GM18505 (cell line): ENCODE results near the gene PDZRN3.
"Not testable (repeated sequence)": the region's sequence is repeated elsewhere in the genome, so short reads cannot be mapped to it uniquely, and the experiment has no call there.

Source experiments
- ATAC-seq: cut with Tn5 transposase; IDR thresholded peaks from one replicate; pipeline ENCODE4 v1.9.1; 2021; ENCODE audit not compliant: unreplicated experiment
- POLR2A ChIP-seq: IDR thresholded peaks from 4 replicates; pipeline ENCODE4 v1.6.1; 2011; ENCODE audit warnings: borderline replicate concordance; ENCODE audit not compliant: insufficient read depth, insufficient read length; ENCODE audit errors: extremely low read depth

Gene PDZRN3

DNA sequence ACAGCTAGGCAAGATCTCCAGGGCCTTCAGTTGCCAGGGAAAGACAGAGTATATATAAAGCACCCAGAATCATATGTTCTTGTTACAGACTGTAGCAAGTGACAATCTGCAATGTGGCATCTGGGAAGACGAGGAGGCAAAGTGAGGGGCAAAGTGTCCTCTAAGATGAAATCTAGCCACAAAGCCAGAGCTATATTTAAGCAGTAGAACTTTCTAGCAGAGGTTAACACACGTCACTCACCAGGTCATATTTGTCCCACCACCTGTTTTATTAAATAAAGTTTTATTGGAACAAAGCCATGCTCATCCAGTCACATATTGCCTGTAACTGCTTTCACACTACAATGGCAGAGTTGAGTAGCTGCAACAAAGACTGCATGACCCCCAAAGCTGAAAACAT, 51.5 kb downstream of the PDZRN3 start:
- no peak for TF ChIP-seq POLR2A
- ATAC-seq: no peak

DNA sequence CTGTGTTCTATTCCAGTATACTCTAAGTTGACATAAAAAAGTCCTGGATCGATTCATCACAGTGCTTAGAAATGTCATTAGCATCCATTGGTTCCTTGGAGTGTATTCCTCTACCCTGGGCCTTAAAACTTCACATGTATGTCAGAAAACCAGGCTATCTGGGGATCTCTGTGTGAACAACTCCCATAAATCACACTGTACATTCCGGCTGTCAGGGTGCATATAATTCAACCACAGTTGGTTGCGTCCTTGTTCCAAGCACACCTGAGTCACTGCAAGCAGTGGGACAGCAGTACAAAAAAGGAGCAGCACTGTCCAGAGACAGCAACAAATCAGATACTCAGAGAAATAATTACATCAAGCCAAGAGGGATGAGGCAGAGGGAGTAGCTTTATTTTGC, 52.4 kb downstream of the PDZRN3 start:
- no peak for ATAC-seq
- TF ChIP-seq POLR2A: no peak

DNA sequence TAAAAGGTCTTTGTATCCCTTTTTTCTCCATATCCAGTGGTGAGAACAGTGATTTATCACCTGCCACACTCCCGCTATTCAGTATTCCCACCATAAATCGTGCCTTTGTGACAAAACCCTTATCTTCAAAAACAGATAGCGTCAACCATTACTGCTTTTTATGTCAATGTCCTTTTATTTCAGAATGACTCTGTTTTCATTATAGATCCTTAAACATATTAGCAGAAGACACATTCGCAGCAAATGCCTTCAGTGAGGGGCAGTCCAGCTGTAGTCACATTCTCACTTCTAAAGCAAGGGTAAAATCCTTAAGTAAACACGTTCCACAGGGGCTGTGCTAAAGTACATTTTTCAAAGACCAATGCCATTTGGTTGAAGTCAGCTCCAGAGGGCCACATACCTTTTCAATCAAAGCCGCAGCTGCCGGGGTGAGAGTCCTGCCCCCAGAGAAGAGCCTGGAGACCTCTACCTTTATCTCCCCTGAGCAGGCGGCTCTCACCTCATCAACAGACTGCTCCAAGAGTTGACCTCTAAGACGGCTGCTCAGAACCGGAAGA, 53.4 kb downstream of the PDZRN3 start:
- ATAC-seq: no peak

DNA sequence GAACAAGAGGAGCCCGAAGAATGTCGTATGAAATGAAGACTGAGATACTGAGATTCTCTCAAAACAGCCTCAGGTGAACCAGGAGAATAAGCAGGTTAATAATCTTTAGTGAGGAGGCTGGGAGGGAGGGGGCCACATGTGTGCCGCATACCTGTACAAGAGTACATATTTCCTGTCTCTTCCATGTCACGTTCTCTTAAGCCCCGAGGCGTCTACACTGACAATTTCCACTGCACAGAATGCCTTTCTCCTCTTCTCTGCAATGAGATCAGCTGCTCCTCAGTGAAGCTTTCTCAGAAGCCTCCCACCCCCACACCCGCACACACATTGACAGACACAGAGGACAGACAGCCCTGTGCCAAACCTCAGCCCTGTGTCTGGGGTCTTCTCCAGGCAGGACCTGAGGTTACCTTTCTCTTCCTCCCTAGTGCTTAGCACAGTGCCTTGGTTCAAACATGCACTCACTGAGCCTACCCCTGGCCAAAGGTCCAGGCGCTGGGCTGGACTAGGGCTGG, 55.4 kb downstream of the PDZRN3 start:
- ATAC-seq: no peak
- no peak for TF ChIP-seq POLR2A

More for the DNA sequence above, 53.4 kb downstream of the PDZRN3 start:
- no peak for TF ChIP-seq POLR2A

DNA sequence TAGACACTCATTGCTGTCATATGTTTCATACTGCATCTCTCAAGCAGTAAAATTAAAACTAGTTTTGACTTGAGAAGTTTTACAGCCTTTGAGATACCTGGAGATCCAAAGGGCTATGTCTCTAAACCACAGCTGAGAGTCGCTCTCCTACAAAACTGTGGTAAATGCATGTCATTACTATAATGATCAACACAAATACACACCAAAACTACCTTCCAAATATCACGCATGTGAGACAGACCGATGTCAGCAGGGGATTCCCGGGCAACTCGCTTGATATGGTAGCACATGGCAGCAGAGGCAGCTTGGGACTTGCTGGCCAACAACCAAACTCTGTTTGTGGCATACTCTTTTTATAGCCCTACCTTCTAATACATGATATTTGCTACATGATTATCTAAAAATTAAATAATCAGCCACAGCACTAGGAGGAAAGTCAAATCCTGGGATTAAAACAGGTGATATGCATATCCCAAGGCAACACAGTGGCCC, 56.3 kb downstream of the PDZRN3 start:
- no peak for ATAC-seq
- no peak for TF ChIP-seq POLR2A

DNA sequence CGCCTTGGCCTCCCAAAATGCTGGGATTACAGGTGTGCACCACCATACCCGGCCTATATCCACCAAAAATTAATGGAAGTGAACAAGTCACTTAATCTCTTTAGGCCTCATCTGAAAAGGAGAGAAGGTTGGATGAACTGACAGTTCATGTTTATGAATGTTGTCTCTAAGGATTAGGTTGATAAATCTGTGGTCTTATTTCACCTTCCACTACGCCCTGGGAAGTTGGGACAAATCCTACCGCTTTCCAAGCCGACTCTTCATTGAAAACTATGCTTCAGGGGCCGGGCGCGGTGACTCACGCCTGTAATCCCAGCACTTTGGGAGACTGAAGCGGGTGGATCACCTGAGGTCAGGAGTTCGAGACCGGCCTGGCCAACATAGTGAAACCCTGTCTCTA, 59.4 kb downstream of the PDZRN3 start:
- not testable (repeated sequence) for ATAC-seq

DNA sequence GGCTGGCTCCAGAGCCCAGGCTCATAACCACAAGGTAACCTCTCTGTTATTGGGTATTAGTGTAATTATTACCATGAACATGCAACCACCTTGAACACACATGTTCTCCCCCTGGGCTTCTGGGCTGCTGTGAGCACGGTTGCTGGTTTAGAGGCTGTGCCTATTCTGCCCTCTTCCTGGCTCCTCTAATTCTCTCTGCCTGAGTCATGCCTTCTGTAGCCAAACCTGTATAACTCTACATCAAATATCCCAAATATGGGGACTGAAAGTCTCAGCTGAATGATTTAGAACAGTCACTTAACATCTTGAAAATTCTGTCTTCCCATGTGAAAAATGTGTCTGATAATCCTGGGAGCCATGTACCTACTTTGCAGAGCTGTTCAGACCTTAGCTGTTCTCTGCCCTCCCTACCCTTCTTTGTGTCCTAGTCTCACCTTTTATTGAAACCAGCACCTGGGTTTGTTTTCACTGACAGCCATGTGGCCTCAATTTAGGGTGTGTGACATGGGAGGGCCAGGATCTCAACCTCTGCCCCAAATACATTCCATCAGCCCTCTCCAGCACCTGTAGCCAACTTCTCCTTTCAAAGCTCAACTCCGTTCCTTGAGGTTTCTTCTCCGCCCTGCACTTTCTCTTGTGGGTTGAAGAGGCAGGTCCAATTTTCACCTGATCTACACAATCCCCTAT, 60.7 kb downstream of the PDZRN3 start:
- ATAC-seq: no peak
- no peak for TF ChIP-seq POLR2A

DNA sequence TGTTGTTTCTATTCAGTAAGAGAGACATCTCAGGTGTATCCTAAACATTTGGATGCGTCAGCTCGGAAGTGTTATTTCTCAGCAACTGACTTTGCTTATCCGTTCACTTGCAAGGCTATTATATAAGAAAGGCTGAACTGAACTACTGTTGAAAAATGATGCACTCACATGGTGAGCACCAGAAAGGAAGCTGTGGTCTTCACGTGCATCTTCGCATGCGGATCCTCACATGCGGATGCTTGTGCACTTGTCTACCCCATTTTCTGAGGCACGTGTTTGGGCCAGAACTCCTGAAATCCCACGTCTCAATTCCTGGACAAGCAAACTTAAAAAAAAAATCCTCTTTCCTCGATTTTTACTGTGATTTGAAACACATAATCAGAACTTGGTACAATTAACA, 63.2 kb downstream of the PDZRN3 start:
- TF ChIP-seq POLR2A: no peak
- no peak for ATAC-seq

DNA sequence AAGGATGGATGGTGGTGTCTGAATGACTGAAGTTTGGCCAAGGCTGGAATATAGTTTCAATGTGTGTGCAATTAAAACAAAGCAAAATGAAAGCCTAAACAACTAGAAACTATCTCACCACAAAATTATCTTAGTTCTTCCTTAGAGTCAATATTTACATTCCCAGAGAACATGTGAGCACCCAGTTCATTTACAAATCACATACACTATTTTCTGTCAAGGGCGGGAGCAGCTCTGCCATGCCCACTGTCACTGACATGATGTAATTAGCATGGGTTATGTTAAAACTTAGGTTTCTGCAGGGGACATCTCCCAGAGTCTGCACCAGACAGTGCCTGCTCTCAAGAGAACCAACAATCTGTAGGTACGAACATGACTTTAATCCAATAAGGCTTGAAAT, 65.0 kb downstream of the PDZRN3 start:
- no peak for ATAC-seq
- TF ChIP-seq POLR2A: no peak

DNA sequence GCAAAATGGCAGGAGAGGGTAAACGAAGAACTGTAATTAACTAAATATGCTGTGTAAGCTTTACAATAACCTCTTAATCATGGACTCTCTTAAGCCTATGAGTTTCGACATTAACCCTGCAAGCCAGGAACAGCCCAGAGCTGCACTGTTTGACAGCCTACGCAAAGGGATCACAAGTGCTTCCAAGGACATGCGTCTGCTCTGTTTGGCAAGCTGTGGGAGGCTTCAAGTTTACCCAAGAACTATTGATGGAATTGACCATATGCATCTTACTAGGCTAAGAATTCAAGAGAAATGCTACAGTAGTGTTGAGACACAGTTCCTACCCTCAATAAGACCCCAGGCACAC, 66.0 kb downstream of the PDZRN3 start:
- no peak for TF ChIP-seq POLR2A
- no peak for ATAC-seq

DNA sequence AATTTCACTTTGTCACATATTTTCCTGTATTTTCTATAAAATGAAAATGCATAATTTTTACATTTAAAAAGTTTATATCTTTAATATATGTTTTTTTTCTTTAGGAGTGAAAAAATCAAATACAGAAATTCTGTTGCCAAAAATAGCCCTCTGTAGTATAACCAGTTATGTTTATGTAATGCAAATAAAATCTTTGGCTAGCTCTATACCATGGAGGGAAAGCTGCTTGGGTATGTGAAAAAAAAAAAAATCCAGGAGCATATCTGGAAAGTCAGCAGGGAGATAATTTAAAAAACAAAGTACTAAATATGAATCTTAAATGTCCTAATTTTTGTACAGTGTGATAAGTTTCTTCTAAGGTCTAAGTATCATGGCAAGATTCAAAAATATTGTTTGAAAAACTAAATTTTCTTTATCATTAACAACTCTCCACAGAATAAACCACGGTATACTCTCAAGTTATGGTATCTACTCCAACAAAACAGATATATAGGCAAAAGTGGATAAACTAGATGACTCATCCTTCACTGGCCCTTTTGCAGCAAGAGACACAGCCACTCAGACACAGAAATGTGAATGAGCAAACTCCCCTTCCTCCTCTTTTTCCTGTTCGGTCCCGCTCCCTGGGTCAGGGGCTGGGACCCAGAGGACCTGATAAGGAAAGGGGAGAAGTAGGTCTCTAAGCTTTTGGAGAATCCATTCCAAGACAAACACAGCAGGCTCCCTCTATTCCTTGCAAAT, 66.6 kb downstream of the PDZRN3 start:
- no peak for ATAC-seq
- no peak for TF ChIP-seq POLR2A

DNA sequence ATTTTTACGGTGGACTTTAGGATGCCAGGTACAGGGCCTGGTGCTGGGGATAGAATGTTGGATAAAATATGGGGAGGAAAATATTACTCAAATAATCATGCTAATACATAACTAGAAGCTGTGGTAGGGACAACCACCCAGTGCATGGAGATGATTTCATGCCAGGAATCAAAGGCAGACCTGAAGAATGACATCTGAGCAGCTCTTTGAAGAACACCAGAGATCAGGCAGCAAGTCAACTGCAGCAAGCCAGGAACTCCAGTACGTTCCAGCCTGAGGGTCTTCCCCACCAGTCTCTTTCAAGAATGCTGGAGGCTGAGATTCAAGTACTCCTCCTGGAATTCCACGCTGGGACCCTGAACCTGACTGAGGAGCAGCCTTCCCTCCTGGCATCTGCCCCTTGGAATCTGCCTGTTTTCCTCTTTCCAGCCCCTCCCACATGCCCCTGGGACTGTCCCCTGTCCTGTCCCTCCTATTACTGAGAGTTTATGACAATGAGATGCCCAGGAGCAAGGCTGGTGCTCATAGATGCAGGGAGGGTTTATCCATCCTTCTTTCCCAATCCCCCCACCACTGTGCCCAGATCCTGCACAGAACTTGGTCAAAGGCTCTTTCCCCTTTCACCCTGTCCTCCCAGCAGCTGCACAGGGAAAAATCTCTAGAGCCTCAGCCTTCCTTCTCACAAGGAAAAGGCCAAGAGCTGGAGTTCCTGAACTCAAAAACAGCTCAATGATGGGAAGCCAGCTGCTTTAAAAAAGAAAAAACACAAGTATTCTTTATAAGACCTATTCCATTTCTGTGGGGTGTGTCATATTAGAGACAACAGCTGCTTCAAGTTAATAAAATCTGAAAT, 68.0 kb downstream of the PDZRN3 start:
- no peak for ATAC-seq

DNA sequence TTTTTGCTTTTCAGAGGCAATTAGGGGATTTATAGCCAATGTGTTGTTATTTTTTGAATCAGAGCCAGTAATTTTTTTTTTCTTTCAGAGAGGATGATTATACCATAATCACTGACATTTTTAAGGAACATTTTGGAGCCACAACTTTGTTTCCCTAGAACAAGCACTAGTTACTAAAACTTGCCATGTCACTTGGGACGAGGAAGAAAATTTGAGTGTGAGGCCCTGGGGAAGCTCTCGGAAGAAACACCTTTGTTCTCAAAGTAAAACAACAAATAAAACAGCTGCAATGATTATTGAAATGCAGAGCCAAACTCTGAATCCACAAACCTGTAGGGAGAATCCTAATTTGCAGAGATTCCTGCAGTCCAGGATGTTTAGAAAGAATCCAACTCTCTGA, 69.7 kb downstream of the PDZRN3 start:
- TF ChIP-seq POLR2A: no peak
- ATAC-seq: no peak

More for the DNA sequence above, 68.0 kb downstream of the PDZRN3 start:
- TF ChIP-seq POLR2A: no peak
